ENCODE measurements around the gene SLC22A14. TPM values are rescaled to one million over a fixed set of nuclear protein-coding genes. Genes with fewer than 3 reads are reported as not detected.

Gene SLC22A14
- total RNA-seq, 1 donor from 2014 or later, result 0.93 TPM

DNA sequence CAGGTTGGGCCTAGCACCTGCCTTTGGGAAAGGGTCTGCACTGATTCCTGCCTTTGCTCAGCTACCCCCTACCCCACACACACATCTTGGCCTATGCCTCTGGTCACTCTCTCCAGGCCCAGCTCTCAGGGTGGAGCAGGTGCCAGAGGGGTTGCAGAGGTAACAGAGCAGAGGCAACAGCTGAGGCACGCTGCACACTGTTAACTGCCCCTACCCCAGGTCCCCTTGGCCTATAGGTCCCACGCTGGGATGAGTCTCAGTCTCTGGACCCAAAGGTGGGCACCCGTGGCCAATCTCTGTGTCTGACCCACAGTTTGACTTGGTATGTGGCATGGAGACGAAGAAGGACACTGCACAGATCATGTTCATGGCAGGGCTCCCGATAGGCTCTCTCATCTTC is 24.8 kb downstream of the SLC22A14 start:
- no peak overlapping the region for H3K4me3 Mint-ChIP-seq (ENCODE audit: unreplicated experiment)
- H3K27me3 Mint-ChIP-seq (ENCODE audit: unreplicated experiment), result peaks cover 2% of the 10 kb centered on the region
- H3K36me3 Mint-ChIP-seq (ENCODE audit: unreplicated experiment), result peaks cover 5% of the 10 kb centered on the region
- H3K9me3 Mint-ChIP-seq (ENCODE audit: unreplicated experiment), result peaks cover 1% of the 10 kb centered on the region
- TF ChIP-seq, protein P1, sequence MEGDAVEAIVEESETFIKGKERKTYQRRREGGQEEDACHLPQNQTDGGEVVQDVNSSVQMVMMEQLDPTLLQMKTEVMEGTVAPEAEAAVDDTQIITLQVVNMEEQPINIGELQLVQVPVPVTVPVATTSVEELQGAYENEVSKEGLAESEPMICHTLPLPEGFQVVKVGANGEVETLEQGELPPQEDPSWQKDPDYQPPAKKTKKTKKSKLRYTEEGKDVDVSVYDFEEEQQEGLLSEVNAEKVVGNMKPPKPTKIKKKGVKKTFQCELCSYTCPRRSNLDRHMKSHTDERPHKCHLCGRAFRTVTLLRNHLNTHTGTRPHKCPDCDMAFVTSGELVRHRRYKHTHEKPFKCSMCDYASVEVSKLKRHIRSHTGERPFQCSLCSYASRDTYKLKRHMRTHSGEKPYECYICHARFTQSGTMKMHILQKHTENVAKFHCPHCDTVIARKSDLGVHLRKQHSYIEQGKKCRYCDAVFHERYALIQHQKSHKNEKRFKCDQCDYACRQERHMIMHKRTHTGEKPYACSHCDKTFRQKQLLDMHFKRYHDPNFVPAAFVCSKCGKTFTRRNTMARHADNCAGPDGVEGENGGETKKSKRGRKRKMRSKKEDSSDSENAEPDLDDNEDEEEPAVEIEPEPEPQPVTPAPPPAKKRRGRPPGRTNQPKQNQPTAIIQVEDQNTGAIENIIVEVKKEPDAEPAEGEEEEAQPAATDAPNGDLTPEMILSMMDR (IDR thresholded peaks at IDR 0.05; ENCODE audit: partially characterized antibody, unreplicated experiment), result no peak
- no peaks in the 10 kb centered on the region for H3K4me1 Mint-ChIP-seq (ENCODE audit: low read depth, unreplicated experiment)
- no peak for DNase-seq
- H3K27ac Mint-ChIP-seq (ENCODE audit: unreplicated experiment), result no peak overlapping the region

DNA sequence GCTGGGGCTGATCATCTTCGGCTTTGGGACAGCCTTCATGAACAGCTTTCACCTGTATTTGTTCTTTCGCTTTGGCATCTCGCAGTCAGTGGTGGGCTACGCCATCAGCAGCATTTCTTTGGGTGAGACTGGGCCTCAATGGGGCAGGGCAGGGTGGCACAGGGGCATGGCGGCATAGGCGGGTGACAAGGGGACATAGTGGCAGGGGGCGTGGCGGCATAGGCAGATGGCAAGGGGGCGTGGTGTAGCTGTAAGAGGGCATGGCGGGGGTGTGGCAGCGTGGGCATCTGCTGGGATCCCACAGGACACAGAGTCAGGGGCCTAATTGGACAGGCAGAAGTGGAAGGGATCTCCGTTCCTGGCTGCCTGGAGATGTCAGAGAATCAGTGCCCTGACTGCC is 25.5 kb downstream of the SLC22A14 start:
- peaks cover 9% of the 10 kb centered on the region for H3K36me3 Mint-ChIP-seq (ENCODE audit: unreplicated experiment)
- H3K27ac Mint-ChIP-seq (ENCODE audit: unreplicated experiment), result no peak overlapping the region
- H3K4me1 Mint-ChIP-seq (ENCODE audit: low read depth, unreplicated experiment), result peaks cover 1% of the 10 kb centered on the region
- H3K4me3 Mint-ChIP-seq (ENCODE audit: unreplicated experiment), result no peak overlapping the region
- TF ChIP-seq, protein P1 (IDR thresholded peaks at IDR 0.05; ENCODE audit: partially characterized antibody, unreplicated experiment), result no peak
- H3K27me3 Mint-ChIP-seq (ENCODE audit: unreplicated experiment), result peaks cover 2% of the 10 kb centered on the region
- no peak for DNase-seq
- H3K9me3 Mint-ChIP-seq (ENCODE audit: unreplicated experiment), result peaks cover 1% of the 10 kb centered on the region

DNA sequence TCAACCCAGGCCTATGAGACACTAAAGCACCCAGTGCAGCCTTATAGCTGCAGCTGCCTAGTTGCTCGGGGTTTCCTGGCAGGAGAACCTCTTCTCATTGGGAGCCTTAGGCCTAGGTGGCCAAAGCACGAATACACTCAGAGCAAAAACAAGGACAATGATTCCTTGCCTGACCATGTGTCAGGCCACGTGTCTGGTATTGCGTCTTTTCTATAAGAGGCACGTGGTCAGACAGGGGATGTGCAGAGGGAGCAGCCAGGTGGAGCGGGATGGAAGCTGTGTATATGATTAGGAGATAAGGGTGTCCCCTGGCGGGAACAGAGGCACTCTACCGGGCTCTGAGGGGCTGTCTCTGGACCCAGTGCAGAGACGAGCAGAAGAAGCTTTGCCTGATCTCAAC is 26.4 kb downstream of the SLC22A14 start:
- peaks cover 9% of the 10 kb centered on the region for H3K36me3 Mint-ChIP-seq (ENCODE audit: unreplicated experiment)

DNA sequence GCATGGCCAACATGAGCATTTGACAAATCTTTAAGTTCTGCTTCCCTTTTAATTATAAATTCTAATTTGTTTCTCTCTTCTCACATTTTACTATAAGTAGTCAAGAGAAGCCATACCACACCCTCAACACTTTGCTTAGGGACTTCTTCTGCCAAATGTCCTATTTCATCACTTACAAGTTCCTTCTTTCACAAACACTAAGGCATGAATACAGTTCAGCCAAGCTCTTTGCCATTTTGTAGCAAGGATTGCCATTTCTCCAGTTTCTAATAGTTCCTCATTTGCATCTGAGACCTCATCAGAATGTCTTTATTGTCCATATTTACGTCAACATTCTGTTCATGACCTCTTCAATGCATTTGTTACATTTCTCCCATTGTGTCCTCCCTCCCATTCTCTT is 29.4 kb downstream of the SLC22A14 start:
- no peak overlapping the region for H3K27ac Mint-ChIP-seq (ENCODE audit: unreplicated experiment)
- H3K27me3 Mint-ChIP-seq (ENCODE audit: unreplicated experiment), result peaks cover 5% of the 10 kb centered on the region

More for the DNA sequence above, 26.4 kb downstream of the SLC22A14 start:
- no peak for DNase-seq
- peaks cover 1% of the 10 kb centered on the region for H3K9me3 Mint-ChIP-seq (ENCODE audit: unreplicated experiment)
- H3K4me1 Mint-ChIP-seq (ENCODE audit: low read depth, unreplicated experiment), result peaks cover 4% of the 10 kb centered on the region
- TF ChIP-seq, protein P1 (IDR thresholded peaks at IDR 0.05; ENCODE audit: partially characterized antibody, unreplicated experiment), result no peak
- H3K27ac Mint-ChIP-seq (ENCODE audit: unreplicated experiment), result no peak overlapping the region
- no peak overlapping the region for H3K4me3 Mint-ChIP-seq (ENCODE audit: unreplicated experiment)
- peaks cover 3% of the 10 kb centered on the region for H3K27me3 Mint-ChIP-seq (ENCODE audit: unreplicated experiment)

DNA sequence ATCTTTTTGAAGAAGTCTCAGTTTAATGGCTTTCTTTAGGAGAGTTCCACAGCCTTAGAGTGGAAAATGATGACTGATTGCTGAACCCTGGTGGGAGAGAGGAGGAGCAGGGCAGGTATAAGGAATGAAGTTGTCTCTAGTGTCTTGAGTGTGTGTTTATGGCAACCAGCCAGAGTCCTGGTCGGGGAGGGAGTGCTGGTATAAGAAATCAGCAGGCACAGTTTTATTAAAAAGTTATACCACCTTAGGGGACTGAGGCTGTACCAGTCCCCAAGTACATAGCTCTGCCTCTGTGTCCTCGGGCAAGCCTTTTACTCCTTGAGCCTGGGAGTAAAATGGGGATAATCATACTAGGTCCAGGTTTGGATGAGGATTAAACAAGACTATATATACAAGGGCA is 29.8 kb downstream of the SLC22A14 start:
- Mint-ChIP-seq H3K4me3 (ENCODE audit: unreplicated experiment) (no peak overlapping the region), H3K4me1 (ENCODE audit: low read depth, unreplicated experiment) (peaks cover 8% of the 10 kb centered on the region), H3K9me3 (ENCODE audit: unreplicated experiment) (peaks cover 1% of the 10 kb centered on the region), H3K27ac (ENCODE audit: unreplicated experiment) (no peak overlapping the region), H3K27me3 (ENCODE audit: unreplicated experiment) (peaks cover 5% of the 10 kb centered on the region), H3K36me3 (ENCODE audit: unreplicated experiment) (peaks cover 4% of the 10 kb centered on the region)
- TF ChIP-seq, protein P1 (IDR thresholded peaks at IDR 0.05; ENCODE audit: partially characterized antibody, unreplicated experiment), result no peak
- no peak for DNase-seq

More for the DNA sequence above, 29.4 kb downstream of the SLC22A14 start:
- TF ChIP-seq, protein P1 (IDR thresholded peaks at IDR 0.05; ENCODE audit: partially characterized antibody, unreplicated experiment), result no peak
- H3K4me3 Mint-ChIP-seq (ENCODE audit: unreplicated experiment), result no peak overlapping the region
- H3K36me3 Mint-ChIP-seq (ENCODE audit: unreplicated experiment), result peaks cover 4% of the 10 kb centered on the region
- H3K9me3 Mint-ChIP-seq (ENCODE audit: unreplicated experiment), result peaks cover 1% of the 10 kb centered on the region
- peaks cover 8% of the 10 kb centered on the region for H3K4me1 Mint-ChIP-seq (ENCODE audit: low read depth, unreplicated experiment)
- DNase-seq, result no peak

Data from glutamatergic neuron (in vitro differentiated cells).